ENCODE results near the gene ACSM2B. TPM values are rescaled to one million over a fixed set of nuclear protein-coding genes. Genes with fewer than 3 reads are reported as not detected.

Gene ACSM2B
- total RNA-seq, 1 donor from 2014 or later, result not detected

DNA sequence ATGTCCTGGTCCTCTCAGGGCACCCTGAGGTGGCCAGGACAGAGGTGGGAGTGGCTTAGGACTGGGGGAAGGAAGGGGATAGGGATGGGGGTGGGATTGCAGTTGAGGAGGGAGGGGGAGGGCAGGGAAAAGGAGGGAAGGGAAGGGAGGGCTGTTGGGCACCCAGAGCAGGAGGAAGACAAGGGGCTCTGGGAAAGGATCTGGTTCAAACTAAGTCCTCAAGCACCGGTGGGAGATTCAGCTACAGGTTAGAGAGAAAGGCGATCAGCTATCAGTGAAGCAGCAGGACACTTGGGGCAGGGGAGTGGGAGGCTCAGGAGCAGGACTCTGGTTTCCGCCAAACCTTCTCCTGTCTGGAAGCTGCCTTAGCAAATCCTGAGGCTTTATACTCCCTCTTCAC, 44.6 kb upstream of the ACSM2B start:
- no peak overlapping the region for H3K27ac Mint-ChIP-seq
- no peaks in the 10 kb centered on the region for H3K9me3 Mint-ChIP-seq (ENCODE audit: low read depth)

GRCh38 chr16:20620003-20620402, 43.8 kb upstream of the ACSM2B start:
- TF ChIP-seq, protein P1, sequence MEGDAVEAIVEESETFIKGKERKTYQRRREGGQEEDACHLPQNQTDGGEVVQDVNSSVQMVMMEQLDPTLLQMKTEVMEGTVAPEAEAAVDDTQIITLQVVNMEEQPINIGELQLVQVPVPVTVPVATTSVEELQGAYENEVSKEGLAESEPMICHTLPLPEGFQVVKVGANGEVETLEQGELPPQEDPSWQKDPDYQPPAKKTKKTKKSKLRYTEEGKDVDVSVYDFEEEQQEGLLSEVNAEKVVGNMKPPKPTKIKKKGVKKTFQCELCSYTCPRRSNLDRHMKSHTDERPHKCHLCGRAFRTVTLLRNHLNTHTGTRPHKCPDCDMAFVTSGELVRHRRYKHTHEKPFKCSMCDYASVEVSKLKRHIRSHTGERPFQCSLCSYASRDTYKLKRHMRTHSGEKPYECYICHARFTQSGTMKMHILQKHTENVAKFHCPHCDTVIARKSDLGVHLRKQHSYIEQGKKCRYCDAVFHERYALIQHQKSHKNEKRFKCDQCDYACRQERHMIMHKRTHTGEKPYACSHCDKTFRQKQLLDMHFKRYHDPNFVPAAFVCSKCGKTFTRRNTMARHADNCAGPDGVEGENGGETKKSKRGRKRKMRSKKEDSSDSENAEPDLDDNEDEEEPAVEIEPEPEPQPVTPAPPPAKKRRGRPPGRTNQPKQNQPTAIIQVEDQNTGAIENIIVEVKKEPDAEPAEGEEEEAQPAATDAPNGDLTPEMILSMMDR (IDR thresholded peaks at IDR 0.05; ENCODE audit: unreplicated experiment), result no peak

More for the DNA sequence above, 44.6 kb upstream of the ACSM2B start:
- Mint-ChIP-seq H3K27me3 (peaks cover 4% of the 10 kb centered on the region), H3K36me3 (ENCODE audit: insufficient read depth) (no peaks in the 10 kb centered on the region), H3K4me1 (ENCODE audit: low read depth) (no peaks in the 10 kb centered on the region), H3K4me3 (ENCODE audit: low read depth) (no peak overlapping the region)
- TF ChIP-seq, protein P1 (IDR thresholded peaks at IDR 0.05; ENCODE audit: unreplicated experiment), result no peak
- DNase-seq (ENCODE audit: low spot score, unreplicated experiment), result no peak

DNA sequence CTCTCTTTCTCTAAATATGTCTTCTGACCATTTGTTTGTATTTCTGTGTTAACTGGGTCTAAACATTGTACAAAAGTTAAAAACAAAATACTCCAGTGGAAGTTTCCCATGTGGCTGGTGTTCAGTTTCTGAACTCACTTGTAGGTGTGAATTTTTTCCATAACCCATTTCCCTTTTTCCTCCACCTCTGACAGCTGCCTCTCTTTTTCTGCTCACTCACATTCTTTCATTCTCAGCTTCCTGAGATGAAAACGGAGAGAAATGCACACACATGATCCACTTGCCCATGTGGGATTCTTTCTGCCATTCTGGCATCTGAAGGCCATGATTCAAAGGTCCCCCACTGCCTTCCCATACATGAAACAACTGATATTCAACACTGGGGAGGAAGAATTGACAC, 41.1 kb upstream of the ACSM2B start:
- no peaks in the 10 kb centered on the region for H3K9me3 Mint-ChIP-seq (ENCODE audit: low read depth)
- H3K4me1 Mint-ChIP-seq (ENCODE audit: low read depth), result no peaks in the 10 kb centered on the region
- no peak for DNase-seq (ENCODE audit: low spot score, unreplicated experiment)
- TF ChIP-seq, protein P1 (IDR thresholded peaks at IDR 0.05; ENCODE audit: unreplicated experiment), result no peak
- no peaks in the 10 kb centered on the region for H3K36me3 Mint-ChIP-seq (ENCODE audit: insufficient read depth)
- H3K4me3 Mint-ChIP-seq (ENCODE audit: low read depth), result no peak overlapping the region
- H3K27ac Mint-ChIP-seq, result no peak overlapping the region
- peaks cover 21% of the 10 kb centered on the region for H3K27me3 Mint-ChIP-seq

More at GRCh38 chr16:20620003-20620402, 43.8 kb upstream of the ACSM2B start:
- no peaks in the 10 kb centered on the region for H3K4me1 Mint-ChIP-seq (ENCODE audit: low read depth)
- H3K27ac Mint-ChIP-seq, result peak overlapping the region; percentile 21
- no peaks in the 10 kb centered on the region for H3K9me3 Mint-ChIP-seq (ENCODE audit: low read depth)
- H3K4me3 Mint-ChIP-seq (ENCODE audit: low read depth), result no peak overlapping the region
- peaks cover 4% of the 10 kb centered on the region for H3K27me3 Mint-ChIP-seq
- no peak for DNase-seq (ENCODE audit: low spot score, unreplicated experiment)
- H3K36me3 Mint-ChIP-seq (ENCODE audit: insufficient read depth), result no peaks in the 10 kb centered on the region

- Mint-ChIP-seq H3K36me3 (ENCODE audit: insufficient read depth) (no peaks in the 10 kb centered on the region), H3K4me1 (ENCODE audit: low read depth) (no peaks in the 10 kb centered on the region), H3K9me3 (ENCODE audit: low read depth) (no peaks in the 10 kb centered on the region), H3K27ac (peak overlapping the region; percentile 42), H3K27me3 (peaks cover 41% of the 10 kb centered on the region), H3K4me3 (ENCODE audit: low read depth) (no peak overlapping the region)
- TF ChIP-seq, protein P1 (IDR thresholded peaks at IDR 0.05; ENCODE audit: unreplicated experiment), result no peak
- DNase-seq (ENCODE audit: low spot score, unreplicated experiment), result no peak
Measured at GRCh38 chr16:20614186-20615141, 38.3 kb upstream of the ACSM2B start.

DNA sequence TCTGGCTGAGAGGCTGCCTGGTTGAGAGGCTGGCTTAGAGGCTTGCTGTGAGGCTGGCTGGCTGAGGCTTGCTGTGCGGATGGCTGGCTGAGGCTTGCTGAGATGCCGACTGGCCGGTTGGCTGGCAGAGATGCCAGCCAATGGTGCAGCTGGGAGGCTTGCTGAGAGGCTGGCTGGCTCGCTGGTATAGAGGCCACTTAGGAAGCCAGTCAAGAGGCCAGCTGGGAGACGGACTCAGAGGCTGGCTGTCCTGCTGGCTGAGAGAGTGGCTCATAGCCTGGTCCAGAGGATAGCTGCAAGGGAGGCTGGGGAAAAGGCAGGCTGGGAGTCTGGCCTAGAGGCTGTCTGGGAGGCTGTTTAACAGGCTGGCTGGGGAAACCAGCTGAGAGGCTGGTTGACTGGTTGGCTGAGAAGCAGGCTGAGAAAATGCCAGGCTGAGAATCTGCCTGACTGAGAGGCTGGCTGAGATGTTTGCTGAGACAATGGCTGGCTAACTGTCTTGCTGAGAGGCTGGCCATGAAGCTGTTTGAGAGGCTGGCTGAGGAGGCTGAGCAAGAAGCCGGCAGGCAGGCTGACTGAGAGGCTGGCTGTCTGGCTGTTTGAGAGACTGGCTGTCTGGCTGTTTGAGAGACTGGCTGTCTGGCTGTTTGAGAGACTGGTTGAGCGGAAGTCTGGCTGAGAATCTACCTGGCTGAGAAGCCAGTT, 37.5 kb upstream of the ACSM2B start:
- TF ChIP-seq, protein P1 (IDR thresholded peaks at IDR 0.05; ENCODE audit: unreplicated experiment), result no peak
- Mint-ChIP-seq H3K4me3 (ENCODE audit: low read depth) (no peak overlapping the region), H3K9me3 (ENCODE audit: low read depth) (no peaks in the 10 kb centered on the region), H3K4me1 (ENCODE audit: low read depth) (no peaks in the 10 kb centered on the region), H3K27me3 (peaks cover 41% of the 10 kb centered on the region), H3K27ac (peak overlapping the region; percentile 42), H3K36me3 (ENCODE audit: insufficient read depth) (no peaks in the 10 kb centered on the region)
- DNase-seq (ENCODE audit: low spot score, unreplicated experiment), result no peak

All from progenitor cell of endocrine pancreas (in vitro differentiated cells).